ENCODE results near the gene PPP1R15B.

The PPP1R15B gene

DNA sequence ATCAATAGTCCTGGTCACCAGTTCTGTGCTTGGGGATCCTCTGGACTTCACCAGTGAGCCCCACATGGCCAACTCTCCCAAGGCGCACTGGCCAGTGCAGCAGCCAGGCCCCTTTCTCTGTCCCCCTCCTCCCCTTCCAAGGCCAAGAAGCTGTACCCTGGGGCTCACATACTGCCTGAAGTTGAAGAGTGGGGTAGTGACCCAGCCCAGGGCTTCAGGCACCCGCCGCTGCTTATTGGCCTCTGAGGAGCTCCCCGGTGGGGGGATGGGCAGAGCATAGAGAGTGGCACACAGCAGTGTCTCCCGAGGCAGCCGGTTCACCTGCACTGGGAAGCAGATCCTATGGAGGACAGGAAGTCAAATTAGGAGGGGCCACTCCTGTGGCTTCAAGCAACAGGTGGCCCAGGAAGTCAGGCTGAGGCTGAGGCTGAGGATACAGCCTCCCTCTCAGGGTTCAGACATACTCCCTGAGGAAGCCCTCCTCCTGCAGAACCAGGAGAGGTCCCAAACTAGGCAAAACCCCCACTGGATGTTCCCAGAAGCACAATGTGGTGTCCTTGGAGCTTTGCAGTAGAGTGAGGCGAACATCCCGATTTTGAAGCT lies 38.2 kb upstream of the PPP1R15B start:
- DNase-seq, result no peak
- no peak for TF ChIP-seq CTCF (IDR thresholded peaks at IDR 0.05; ENCODE audit: low read depth, low read length)
- Histone ChIP-seq H3K36me3 (peaks cover 9% of the 10 kb centered on the region; the same call in 1 of the 2 replicates), H3K4me1 (peaks cover 8% of the 10 kb centered on the region; the same call in 1 of the 2 replicates), H3K9me3 (no peaks in the 10 kb centered on the region), H3K4me3 (ENCODE audit: low read depth, low read length) (no peak overlapping the region), H3K27me3 (no peaks in the 10 kb centered on the region)

GRCh38 chr1:204448991-204449677 lies 37.5 kb upstream of the PPP1R15B start:
- TF ChIP-seq CTCF (IDR thresholded peaks at IDR 0.05; ENCODE audit: low read depth, low read length), result no peak
- H3K4me1 ChIP-seq, result peaks cover 8% of the 10 kb centered on the region; the same call in 1 of the 2 replicates
- DNase-seq, result no peak
- no peaks in the 10 kb centered on the region for H3K9me3 ChIP-seq
- no peaks in the 10 kb centered on the region for H3K27me3 ChIP-seq
- no peak overlapping the region for H3K4me3 ChIP-seq (ENCODE audit: low read depth, low read length)
- peaks cover 9% of the 10 kb centered on the region; the same call in 1 of the 2 replicates for H3K36me3 ChIP-seq

- peaks cover 10% of the 10 kb centered on the region for H3K36me3 ChIP-seq
- peaks cover 8% of the 10 kb centered on the region; the same call in 1 of the 2 replicates for H3K4me1 ChIP-seq
- no peaks in the 10 kb centered on the region for H3K27me3 ChIP-seq
- no peak for TF ChIP-seq CTCF (IDR thresholded peaks at IDR 0.05; ENCODE audit: low read depth, low read length)
- no peak overlapping the region for H3K4me3 ChIP-seq (ENCODE audit: low read depth, low read length)
- no peaks in the 10 kb centered on the region for H3K9me3 ChIP-seq
- no peak for DNase-seq
Observed at GRCh38 chr1:204448344-204448964, 36.8 kb upstream of the PPP1R15B start.

DNA sequence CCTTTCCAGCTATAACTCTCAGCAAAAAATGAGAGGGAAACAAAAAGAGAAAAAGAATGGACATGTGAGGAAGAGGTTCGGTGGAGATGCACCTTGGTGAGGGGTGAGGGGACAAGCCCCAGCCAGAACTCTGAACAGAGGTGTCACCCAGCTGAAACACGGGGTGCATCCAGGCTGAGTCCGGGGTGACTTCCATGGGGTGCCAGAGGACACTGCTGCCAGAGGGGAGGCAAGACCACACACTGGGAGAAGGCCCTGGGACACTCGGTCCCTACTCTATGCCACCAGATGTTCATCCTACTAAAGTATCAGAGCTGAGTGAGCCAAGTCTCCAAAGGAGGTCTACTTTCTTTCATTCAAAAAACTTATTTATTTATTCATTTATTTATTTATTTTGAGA lies 36.1 kb upstream of the PPP1R15B start:
- Histone ChIP-seq H3K4me1 (peaks cover 8% of the 10 kb centered on the region; the same call in 1 of the 2 replicates), H3K4me3 (ENCODE audit: low read depth, low read length) (no peak overlapping the region), H3K9me3 (no peaks in the 10 kb centered on the region), H3K36me3 (peaks cover 14% of the 10 kb centered on the region), H3K27me3 (no peaks in the 10 kb centered on the region)
- no peak for TF ChIP-seq CTCF (IDR thresholded peaks at IDR 0.05; ENCODE audit: low read depth, low read length)
- DNase-seq, result no peak

- TF ChIP-seq CTCF (IDR thresholded peaks at IDR 0.05; ENCODE audit: low read depth, low read length), result no peak
- H3K4me3 ChIP-seq (ENCODE audit: low read depth, low read length), result no peak overlapping the region
- H3K9me3 ChIP-seq, result no peaks in the 10 kb centered on the region
- H3K27me3 ChIP-seq, result no peaks in the 10 kb centered on the region
- peaks cover 14% of the 10 kb centered on the region for H3K36me3 ChIP-seq
- peaks cover 8% of the 10 kb centered on the region; the same call in 1 of the 2 replicates for H3K4me1 ChIP-seq
- DNase-seq, result no peak
Observed at GRCh38 chr1:204447190-204447589, 35.6 kb upstream of the PPP1R15B start.
